GDM1 (cell line): ENCODE measurements around the gene SMAD7.

ENCODE experiments used
- DNase-seq: peaks from one replicate; lab custom pipeline; 2025; lab: John Stamatoyannopoulos, UW

The SMAD7 gene

GRCh38 chr18:48893608-48894600, 56.9 kb downstream of the SMAD7 start:
- DNase-seq = no peak

- no peak for DNase-seq
These were observed 57.6 kb downstream of the SMAD7 start for GRCh38 chr18:48893061-48893607.

- DNase-seq = no peak
These were observed 58.5 kb downstream of the SMAD7 start for GRCh38 chr18:48892146-48892855.

GRCh38 chr18:48891721-48892120, 59.0 kb downstream of the SMAD7 start:
- no peak for DNase-seq

- no peak for DNase-seq
These were observed 60.6 kb downstream of the SMAD7 start for GRCh38 chr18:48889981-48890762.

GRCh38 chr18:48889115-48889941, 61.4 kb downstream of the SMAD7 start:
- no peak for DNase-seq

GRCh38 chr18:48888773-48889080, 62.0 kb downstream of the SMAD7 start:
- DNase-seq = no peak

- DNase-seq = no peak
These were observed 62.6 kb downstream of the SMAD7 start for GRCh38 chr18:48887905-48888772.

- no peak for DNase-seq
These were observed 63.4 kb downstream of the SMAD7 start for GRCh38 chr18:48887294-48887904.

GRCh38 chr18:48886520-48887293, 64.1 kb downstream of the SMAD7 start:
- no peak for DNase-seq

- DNase-seq = no peak
These were observed 64.8 kb downstream of the SMAD7 start for GRCh38 chr18:48885924-48886400.

GRCh38 chr18:48885266-48885923, 65.4 kb downstream of the SMAD7 start:
- DNase-seq = no peak

GRCh38 chr18:48884771-48885170, 66.0 kb downstream of the SMAD7 start:
- DNase-seq = no peak

- no peak for DNase-seq
These were observed 66.5 kb downstream of the SMAD7 start for GRCh38 chr18:48884306-48884705.

- no peak for DNase-seq
These were observed 68.4 kb downstream of the SMAD7 start for GRCh38 chr18:48882379-48882778.

- DNase-seq = no peak
These were observed 69.8 kb downstream of the SMAD7 start for GRCh38 chr18:48880931-48881330.

GRCh38 chr18:48879008-48879431, 71.7 kb downstream of the SMAD7 start:
- DNase-seq = no peak

GRCh38 chr18:48878471-48878870, 72.3 kb downstream of the SMAD7 start:
- DNase-seq = no peak
